GM23338 (cell line): ENCODE measurements around the gene TAOK2. TPM values are rescaled to one million over a fixed set of nuclear protein-coding genes. Genes with fewer than 3 reads are reported as not detected.

Experiments used
- ATAC-seq: fragments of 200-7000 bp; cut with Tn5 transposase; 3 replicates; pipeline ENCODE4 v1.9.1; 2020
- DNase-seq: peaks from one replicate; pipeline ENCODE4 v3.0.0-alpha.2; 2015; ENCODE audit warnings: low spot score
- H2AFZ ChIP-seq: fragments of 200-600 bp; sonication (generic); 2 replicates; pipeline ENCODE4 v1.8.0; 2016; ENCODE audit warnings: antibody characterized with exemption, mild to moderate bottlenecking, moderate library complexity
- H3F3A ChIP-seq: fragments of 200-600 bp; sonication (generic); replicated peaks from 2 replicates; pipeline ENCODE4 v1.8.0; 2017; ENCODE audit warnings: antibody characterized with exemption, mixed run types, low read depth
- H3K27ac ChIP-seq: fragments of 200-600 bp; sonication (generic); 2 replicates; pipeline ENCODE4 v1.6.1; 2016; ENCODE audit warnings: low read depth
- H3K27me3 ChIP-seq: fragments of 200-600 bp; sonication (generic); 2 replicates; pipeline ENCODE4 v1.8.0; 2016; ENCODE audit warnings: mild to moderate bottlenecking, mixed run types, moderate library complexity; ENCODE audit not compliant: insufficient read depth
- H3K36me3 ChIP-seq: fragments of 200-600 bp; sonication (generic); 2 replicates; pipeline ENCODE4 v1.8.0; 2016; ENCODE audit warnings: mild to moderate bottlenecking; ENCODE audit not compliant: insufficient read depth
- H3K4me1 ChIP-seq: fragments of 200-600 bp; sonication (generic); 2 replicates; pipeline ENCODE4 v1.8.0; 2016; ENCODE audit warnings: mild to moderate bottlenecking, moderate library complexity; ENCODE audit not compliant: insufficient read depth
- H3K4me2 ChIP-seq: fragments of 200-600 bp; sonication (generic); 2 replicates; pipeline ENCODE4 v1.7.1; 2017; ENCODE audit warnings: mixed run types
- H3K4me3 ChIP-seq: fragments of 200-600 bp; sonication (generic); 2 replicates; pipeline ENCODE4 v1.6.1; 2016; ENCODE audit warnings: mixed run types
- H3K79me2 ChIP-seq: fragments of 200-600 bp; sonication (generic); replicated peaks from 2 replicates; pipeline ENCODE4 v1.8.0; 2017; ENCODE audit warnings: mild to moderate bottlenecking; ENCODE audit not compliant: insufficient read depth
- H3K9me2 ChIP-seq: fragments of 200-600 bp; sonication (generic); 2 replicates; pipeline ENCODE4 v1.8.0; 2017; ENCODE audit not compliant: insufficient read depth
- H4K20me1 ChIP-seq: fragments of 200-600 bp; sonication (generic); replicated peaks from 2 replicates; pipeline ENCODE4 v1.8.0; 2017; ENCODE audit warnings: mild to moderate bottlenecking; ENCODE audit not compliant: insufficient read depth
- H3K27ac Mint-ChIP-seq: 2 replicates; pipeline ENCODE4 v1.8.0; 2020; ENCODE audit warnings: inconsistent platforms, mild to moderate bottlenecking, moderate library complexity, mixed read lengths
- H3K27me3 Mint-ChIP-seq: 3 replicates; pipeline ENCODE4 v1.8.0; 2022; ENCODE audit warnings: low read depth, mild to moderate bottlenecking, moderate library complexity, mixed read lengths, inconsistent platforms; ENCODE audit not compliant: insufficient read depth, poor library complexity
- H3K36me3 Mint-ChIP-seq: 3 replicates; pipeline ENCODE4 v1.8.0; 2021; ENCODE audit warnings: low read depth, mild to moderate bottlenecking, inconsistent platforms, moderate library complexity, mixed read lengths
- H3K4me1 Mint-ChIP-seq: 3 replicates; pipeline ENCODE4 v1.8.0; 2020; ENCODE audit warnings: mild to moderate bottlenecking, inconsistent platforms, mixed read lengths
- H3K4me3 Mint-ChIP-seq: 3 replicates; pipeline ENCODE4 v1.8.0; 2021; ENCODE audit warnings: moderate library complexity, mild to moderate bottlenecking, inconsistent platforms, mixed read lengths
- H3K9me3 Mint-ChIP-seq: 3 replicates; pipeline ENCODE4 v1.8.0; 2020; ENCODE audit warnings: moderate library complexity, mild to moderate bottlenecking, inconsistent platforms, mixed read lengths
- CREB1 ChIP-seq: fragments of 250-450 bp; sonication (Bioruptor Pico); IDR thresholded peaks from 2 replicates; pipeline ENCODE4 v1.5.0; 2020; ENCODE audit warnings: low read depth, mild to moderate bottlenecking, moderate library complexity
- JUNB ChIP-seq: IDR thresholded peaks from one replicate; pipeline ENCODE4 v1.6.1; 2016; ENCODE audit warnings: antibody characterized with exemption; ENCODE audit not compliant: unreplicated experiment
- NANOG ChIP-seq: IDR thresholded peaks from 2 replicates; pipeline ENCODE4 v1.6.1; 2016; ENCODE audit warnings: antibody characterized with exemption, borderline replicate concordance
- STAT1 ChIP-seq: IDR thresholded peaks from one replicate; pipeline ENCODE4 v1.6.1; 2016; ENCODE audit warnings: antibody characterized with exemption; ENCODE audit not compliant: unreplicated experiment
- ZNF331 ChIP-seq: fragments of 250-450 bp; sonication (Bioruptor Pico); IDR thresholded peaks from 2 replicates; pipeline ENCODE4 v1.5.0; 2020; ENCODE audit warnings: low read depth, mild to moderate bottlenecking, moderate library complexity
- ZNF462 ChIP-seq: fragments of 250-450 bp; sonication (Bioruptor Pico); IDR thresholded peaks from 2 replicates; pipeline ENCODE4 v1.5.0; 2020; ENCODE audit warnings: mild to moderate bottlenecking, moderate library complexity
- polyA plus RNA-seq: library from polyadenylated mRNA; unstranded; fragments of >200 nt; fragmentation: Nextera tagmentation; extraction: Ambion mirVana; gene quantifications from 2 replicates; pipeline ENCODE4 v1.2.1, GENCODE V29; 2016
- total RNA-seq: library from RNA; depleted of rRNA; stranded (reverse); fragments of >200 nt; shearing (Covaris generic); gene quantifications from 2 replicates; pipeline ENCODE4 v1.2.3, GENCODE V29; 2014
- TF ChIP-seq, protein P1 (sequence below): IDR thresholded peaks from 2 replicates; pipeline ENCODE4 v1.6.1; 2016; ENCODE audit warnings: antibody characterized with exemption
- TF ChIP-seq, protein P2 (sequence below), 2 experiments: fragments of 200-600 bp in 1 of 2; sonication (generic) in 1 of 2; conservative IDR thresholded peaks; 2 replicates each; pipeline versions ENCODE4 v1.5.1 to v1.6.1; 2016 to 2017; ENCODE audit warnings: antibody characterized with exemption in 2 of 2, low read depth in 2 of 2, mild to moderate bottlenecking in 2 of 2, moderate library complexity in 1 of 2

Gene TAOK2
- total and polyA plus RNA-seq, 2 experiments from 2014 or later, result 8.8 to 45.2 TPM

- TF ChIP-seq ZNF462, result no peak
- TF ChIP-seq, protein P1, sequence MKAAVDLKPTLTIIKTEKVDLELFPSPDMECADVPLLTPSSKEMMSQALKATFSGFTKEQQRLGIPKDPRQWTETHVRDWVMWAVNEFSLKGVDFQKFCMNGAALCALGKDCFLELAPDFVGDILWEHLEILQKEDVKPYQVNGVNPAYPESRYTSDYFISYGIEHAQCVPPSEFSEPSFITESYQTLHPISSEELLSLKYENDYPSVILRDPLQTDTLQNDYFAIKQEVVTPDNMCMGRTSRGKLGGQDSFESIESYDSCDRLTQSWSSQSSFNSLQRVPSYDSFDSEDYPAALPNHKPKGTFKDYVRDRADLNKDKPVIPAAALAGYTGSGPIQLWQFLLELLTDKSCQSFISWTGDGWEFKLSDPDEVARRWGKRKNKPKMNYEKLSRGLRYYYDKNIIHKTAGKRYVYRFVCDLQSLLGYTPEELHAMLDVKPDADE, result no peak
- TF ChIP-seq ZNF331, result no peak
Observed at GRCh38 chr16:29987371-29988085, 13.9 kb downstream of the TAOK2 start (continued).

DNA sequence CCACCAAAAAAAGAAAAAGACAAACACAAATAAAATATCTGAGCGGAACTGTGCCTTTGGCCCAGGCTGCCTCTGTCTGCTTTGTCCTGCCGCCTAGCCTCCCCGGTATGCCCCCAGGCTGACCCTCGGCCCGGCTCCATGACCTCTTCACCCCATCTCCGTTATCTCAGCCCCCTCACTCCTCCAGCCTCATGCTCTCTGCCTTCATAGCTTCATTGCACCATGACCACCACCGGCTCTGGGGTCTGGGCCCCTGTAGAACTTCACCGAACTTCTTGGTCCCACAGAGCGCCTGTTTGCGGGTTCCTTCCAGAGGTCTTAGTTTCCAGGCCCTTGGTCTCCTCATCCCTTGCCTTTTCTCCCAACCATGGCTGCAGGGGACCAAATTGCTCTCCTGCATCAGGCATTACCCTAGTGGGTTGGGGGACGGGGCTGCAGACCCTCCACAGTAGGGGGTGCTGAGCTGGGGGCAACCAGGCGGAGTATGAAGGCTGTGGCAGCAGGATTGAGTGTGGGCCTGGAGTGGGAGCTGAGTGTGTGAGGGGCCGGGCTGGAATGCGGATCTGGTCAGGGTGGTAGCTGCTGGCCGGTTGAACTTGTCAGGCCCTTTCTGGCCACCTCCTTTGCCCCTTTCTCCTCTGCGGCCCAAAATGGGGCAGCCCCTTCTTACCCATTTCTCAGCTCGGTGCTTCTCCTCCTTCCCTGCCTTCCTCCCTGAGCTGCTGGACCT lies 14.8 kb downstream of the TAOK2 start:
- DNase-seq (no peak), ATAC-seq (no peak)
- Histone ChIP-seq H3F3A (no peaks in the 10 kb centered on the region), H3K27ac (no peak overlapping the region), H3K36me3 (peaks cover 12% of the 10 kb centered on the region), H3K4me1 (no peaks in the 10 kb centered on the region), H4K20me1 (no peaks in the 10 kb centered on the region; the same call in 1 of the 2 replicates), H2AFZ (no peak overlapping the region), H3K4me2 (no peak overlapping the region), H3K79me2 (no peaks in the 10 kb centered on the region), H3K4me3 (no peak overlapping the region), H3K9me2 (no peaks in the 10 kb centered on the region), H3K27me3 (no peaks in the 10 kb centered on the region)
- no peak overlapping the region for H3K27ac Mint-ChIP-seq
- no peak overlapping the region; the same call in 2 of the 3 replicates for H3K4me3 Mint-ChIP-seq
- H3K4me1 Mint-ChIP-seq, result no peaks in the 10 kb centered on the region; the same call in 2 of the 3 replicates
- no peaks in the 10 kb centered on the region; the same call in 1 of the 3 replicates for H3K9me3 Mint-ChIP-seq
- peaks cover 64% of the 10 kb centered on the region for H3K36me3 Mint-ChIP-seq
- peaks cover 3% of the 10 kb centered on the region for H3K27me3 Mint-ChIP-seq
- no peak for TF ChIP-seq STAT1
- no peak for TF ChIP-seq JUNB
- no peak for TF ChIP-seq NANOG
- no peak for TF ChIP-seq CREB1 (CRISPR knock-in tag)
- TF ChIP-seq, protein P2, sequence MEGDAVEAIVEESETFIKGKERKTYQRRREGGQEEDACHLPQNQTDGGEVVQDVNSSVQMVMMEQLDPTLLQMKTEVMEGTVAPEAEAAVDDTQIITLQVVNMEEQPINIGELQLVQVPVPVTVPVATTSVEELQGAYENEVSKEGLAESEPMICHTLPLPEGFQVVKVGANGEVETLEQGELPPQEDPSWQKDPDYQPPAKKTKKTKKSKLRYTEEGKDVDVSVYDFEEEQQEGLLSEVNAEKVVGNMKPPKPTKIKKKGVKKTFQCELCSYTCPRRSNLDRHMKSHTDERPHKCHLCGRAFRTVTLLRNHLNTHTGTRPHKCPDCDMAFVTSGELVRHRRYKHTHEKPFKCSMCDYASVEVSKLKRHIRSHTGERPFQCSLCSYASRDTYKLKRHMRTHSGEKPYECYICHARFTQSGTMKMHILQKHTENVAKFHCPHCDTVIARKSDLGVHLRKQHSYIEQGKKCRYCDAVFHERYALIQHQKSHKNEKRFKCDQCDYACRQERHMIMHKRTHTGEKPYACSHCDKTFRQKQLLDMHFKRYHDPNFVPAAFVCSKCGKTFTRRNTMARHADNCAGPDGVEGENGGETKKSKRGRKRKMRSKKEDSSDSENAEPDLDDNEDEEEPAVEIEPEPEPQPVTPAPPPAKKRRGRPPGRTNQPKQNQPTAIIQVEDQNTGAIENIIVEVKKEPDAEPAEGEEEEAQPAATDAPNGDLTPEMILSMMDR (conservative IDR thresholded peaks at IDR 0.05; ENCODE audit: low read depth in 2 of 2), result no peak
